Measurements from ENCODE around the gene RFX1.

DNA sequence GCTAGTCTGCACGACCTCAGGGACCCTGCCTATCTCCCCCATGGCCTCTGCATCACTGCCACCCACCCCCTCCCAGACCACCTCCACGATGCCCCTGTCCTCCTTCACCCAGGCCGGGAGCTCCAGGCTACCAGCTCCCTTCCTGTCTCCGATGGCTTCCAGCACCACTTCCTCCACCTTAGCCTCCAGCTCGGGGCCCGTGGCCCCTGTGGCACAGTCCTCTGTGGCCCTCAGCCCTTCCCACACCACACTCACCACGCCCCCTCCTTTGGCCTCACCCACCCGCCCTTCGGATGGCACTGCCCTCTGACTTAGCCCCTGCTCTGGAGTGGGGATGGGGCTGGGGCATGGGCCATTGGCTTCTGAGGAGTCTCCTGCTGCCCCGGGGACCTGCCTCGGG lies 48.6 kb upstream of the RFX1 start:
- TF ChIP-seq, protein P1, sequence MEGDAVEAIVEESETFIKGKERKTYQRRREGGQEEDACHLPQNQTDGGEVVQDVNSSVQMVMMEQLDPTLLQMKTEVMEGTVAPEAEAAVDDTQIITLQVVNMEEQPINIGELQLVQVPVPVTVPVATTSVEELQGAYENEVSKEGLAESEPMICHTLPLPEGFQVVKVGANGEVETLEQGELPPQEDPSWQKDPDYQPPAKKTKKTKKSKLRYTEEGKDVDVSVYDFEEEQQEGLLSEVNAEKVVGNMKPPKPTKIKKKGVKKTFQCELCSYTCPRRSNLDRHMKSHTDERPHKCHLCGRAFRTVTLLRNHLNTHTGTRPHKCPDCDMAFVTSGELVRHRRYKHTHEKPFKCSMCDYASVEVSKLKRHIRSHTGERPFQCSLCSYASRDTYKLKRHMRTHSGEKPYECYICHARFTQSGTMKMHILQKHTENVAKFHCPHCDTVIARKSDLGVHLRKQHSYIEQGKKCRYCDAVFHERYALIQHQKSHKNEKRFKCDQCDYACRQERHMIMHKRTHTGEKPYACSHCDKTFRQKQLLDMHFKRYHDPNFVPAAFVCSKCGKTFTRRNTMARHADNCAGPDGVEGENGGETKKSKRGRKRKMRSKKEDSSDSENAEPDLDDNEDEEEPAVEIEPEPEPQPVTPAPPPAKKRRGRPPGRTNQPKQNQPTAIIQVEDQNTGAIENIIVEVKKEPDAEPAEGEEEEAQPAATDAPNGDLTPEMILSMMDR (IDR thresholded peaks at IDR 0.05; ENCODE audit: low read depth, low read length, missing input control) = no peak
- TF ChIP-seq JUND (IDR thresholded peaks at IDR 0.05) (no peak), GABPA (IDR thresholded peaks at IDR 0.05 in 1 of 2, conservative IDR thresholded peaks at IDR 0.05 in 1 of 2) (no peak), YY1 (IDR thresholded peaks at IDR 0.05) (no peak), SP1 (IDR thresholded peaks at IDR 0.05) (no peak)
- TF ChIP-seq, protein P2, sequence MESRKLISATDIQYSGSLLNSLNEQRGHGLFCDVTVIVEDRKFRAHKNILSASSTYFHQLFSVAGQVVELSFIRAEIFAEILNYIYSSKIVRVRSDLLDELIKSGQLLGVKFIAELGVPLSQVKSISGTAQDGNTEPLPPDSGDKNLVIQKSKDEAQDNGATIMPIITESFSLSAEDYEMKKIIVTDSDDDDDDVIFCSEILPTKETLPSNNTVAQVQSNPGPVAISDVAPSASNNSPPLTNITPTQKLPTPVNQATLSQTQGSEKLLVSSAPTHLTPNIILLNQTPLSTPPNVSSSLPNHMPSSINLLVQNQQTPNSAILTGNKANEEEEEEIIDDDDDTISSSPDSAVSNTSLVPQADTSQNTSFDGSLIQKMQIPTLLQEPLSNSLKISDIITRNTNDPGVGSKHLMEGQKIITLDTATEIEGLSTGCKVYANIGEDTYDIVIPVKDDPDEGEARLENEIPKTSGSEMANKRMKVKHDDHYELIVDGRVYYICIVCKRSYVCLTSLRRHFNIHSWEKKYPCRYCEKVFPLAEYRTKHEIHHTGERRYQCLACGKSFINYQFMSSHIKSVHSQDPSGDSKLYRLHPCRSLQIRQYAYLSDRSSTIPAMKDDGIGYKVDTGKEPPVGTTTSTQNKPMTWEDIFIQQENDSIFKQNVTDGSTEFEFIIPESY (IDR thresholded peaks at IDR 0.05) = no peak
- TF ChIP-seq, protein P3, sequence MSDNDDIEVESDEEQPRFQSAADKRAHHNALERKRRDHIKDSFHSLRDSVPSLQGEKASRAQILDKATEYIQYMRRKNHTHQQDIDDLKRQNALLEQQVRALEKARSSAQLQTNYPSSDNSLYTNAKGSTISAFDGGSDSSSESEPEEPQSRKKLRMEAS (IDR thresholded peaks at IDR 0.05) = no peak

Measured in liver (tissue), 3 donors.